Esophagus muscularis mucosa (tissue), 3 donors: Measurements from ENCODE around the gene ZNF662.

ENCODE experiments used
- POLR2A ChIP-seq: fragments of 450-650 bp; IDR thresholded peaks from one replicate; pipeline ENCODE4 v1.6.1; 2017; ENCODE audit warnings: antibody characterized with exemption, moderate library complexity, mild to moderate bottlenecking, low read depth
- POLR2AphosphoS5 ChIP-seq, 2 donors: sonication (generic); formaldehyde crosslinking; IDR thresholded peaks; one replicate each; pipeline ENCODE4 v1.6.1; 2017; ENCODE audit warnings: antibody characterized with exemption in 2 of 2
- TF ChIP-seq, protein P1 (sequence below), 3 experiments: fragments of 200-600 bp in 2 of 3; fragments of 450-650 bp in 1 of 3; sonication (generic) in 2 of 3; IDR thresholded peaks; one replicate each; pipeline ENCODE4 v1.5.1; 2017 to 2019; ENCODE audit warnings: antibody characterized with exemption in 3 of 3, mild to moderate bottlenecking in 2 of 3, moderate library complexity in 1 of 3

GRCh38 chr3:42856544-42856943, 49.4 kb upstream of the ZNF662 start:
- TF ChIP-seq, protein P1, sequence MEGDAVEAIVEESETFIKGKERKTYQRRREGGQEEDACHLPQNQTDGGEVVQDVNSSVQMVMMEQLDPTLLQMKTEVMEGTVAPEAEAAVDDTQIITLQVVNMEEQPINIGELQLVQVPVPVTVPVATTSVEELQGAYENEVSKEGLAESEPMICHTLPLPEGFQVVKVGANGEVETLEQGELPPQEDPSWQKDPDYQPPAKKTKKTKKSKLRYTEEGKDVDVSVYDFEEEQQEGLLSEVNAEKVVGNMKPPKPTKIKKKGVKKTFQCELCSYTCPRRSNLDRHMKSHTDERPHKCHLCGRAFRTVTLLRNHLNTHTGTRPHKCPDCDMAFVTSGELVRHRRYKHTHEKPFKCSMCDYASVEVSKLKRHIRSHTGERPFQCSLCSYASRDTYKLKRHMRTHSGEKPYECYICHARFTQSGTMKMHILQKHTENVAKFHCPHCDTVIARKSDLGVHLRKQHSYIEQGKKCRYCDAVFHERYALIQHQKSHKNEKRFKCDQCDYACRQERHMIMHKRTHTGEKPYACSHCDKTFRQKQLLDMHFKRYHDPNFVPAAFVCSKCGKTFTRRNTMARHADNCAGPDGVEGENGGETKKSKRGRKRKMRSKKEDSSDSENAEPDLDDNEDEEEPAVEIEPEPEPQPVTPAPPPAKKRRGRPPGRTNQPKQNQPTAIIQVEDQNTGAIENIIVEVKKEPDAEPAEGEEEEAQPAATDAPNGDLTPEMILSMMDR (IDR thresholded peaks at IDR 0.05): no peak
- no peak for TF ChIP-seq POLR2A
- no peak for TF ChIP-seq POLR2AphosphoS5 (IDR thresholded peaks at IDR 0.05)
